NCI-H128 (cell line): Measurements from ENCODE around the gene WWOX.

Source experiments
- DNase-seq: peaks from one replicate; lab custom pipeline; 2025; ENCODE audit not compliant: unreplicated experiment; lab: John Stamatoyannopoulos, UW

WWOX gene

GRCh38 chr16:78326731-78327130 is 227.3 kb downstream of the WWOX start:
- DNase-seq: no peak

- no peak for DNase-seq
Observed at GRCh38 chr16:78331731-78332130, 232.3 kb downstream of the WWOX start.

GRCh38 chr16:78333808-78334207 is 234.4 kb downstream of the WWOX start:
- no peak for DNase-seq

GRCh38 chr16:78340590-78340989 is 241.1 kb downstream of the WWOX start:
- no peak for DNase-seq

GRCh38 chr16:78348068-78348467 is 248.6 kb downstream of the WWOX start:
- DNase-seq: no peak

- no peak for DNase-seq
Observed at GRCh38 chr16:78348886-78349285, 249.4 kb downstream of the WWOX start.

- no peak for DNase-seq
Observed at GRCh38 chr16:78352184-78352583, 252.7 kb downstream of the WWOX start.

GRCh38 chr16:78353640-78354275 is 254.3 kb downstream of the WWOX start:
- DNase-seq: no peak

GRCh38 chr16:78362524-78363135 is 263.2 kb downstream of the WWOX start:
- DNase-seq: no peak

- no peak for DNase-seq
Observed at GRCh38 chr16:78363843-78364555, 264.5 kb downstream of the WWOX start.

- DNase-seq: no peak
Observed at GRCh38 chr16:78364556-78364880, 265.1 kb downstream of the WWOX start.

GRCh38 chr16:78365366-78365765 is 265.9 kb downstream of the WWOX start:
- no peak for DNase-seq

GRCh38 chr16:78368121-78369102 is 269.0 kb downstream of the WWOX start:
- DNase-seq: no peak

GRCh38 chr16:78372277-78372676 is 272.8 kb downstream of the WWOX start:
- DNase-seq: no peak

GRCh38 chr16:78375055-78375679 is 275.7 kb downstream of the WWOX start:
- DNase-seq: no peak

GRCh38 chr16:78376452-78376851 is 277.0 kb downstream of the WWOX start:
- DNase-seq: no peak

GRCh38 chr16:78377312-78377711 is 277.9 kb downstream of the WWOX start:
- no peak for DNase-seq

GRCh38 chr16:78381060-78381459 is 281.6 kb downstream of the WWOX start:
- DNase-seq: no peak

- DNase-seq: no peak
Observed at GRCh38 chr16:78383118-78383517, 283.7 kb downstream of the WWOX start.

GRCh38 chr16:78385086-78385805 is 285.8 kb downstream of the WWOX start:
- no peak for DNase-seq
